Lung (tissue), 12 donors: Measurements from ENCODE around the gene CRTAC1. TPM values are rescaled to one million over a fixed set of nuclear protein-coding genes. Genes with fewer than 3 reads are reported as not detected.

Experiments used
- ATAC-seq: fragments of 200-7000 bp; cut with Tn5 transposase; one replicate; pipeline ENCODE4 v1.9.1; 2020; ENCODE audit warnings: moderate number of reproducible peaks; ENCODE audit not compliant: insufficient read depth, low FRiP score
- DNase-seq, 3 donors: peaks; one replicate each; pipeline ENCODE4 v3.0.0-alpha.2; 2013 to 2017
- H3K27ac ChIP-seq, 2 donors: one replicate each; pipeline ENCODE4 v1.5.1; 2013; ENCODE audit warnings: mild to moderate bottlenecking in 2 of 2, moderate library complexity in 2 of 2, control low read depth in 1 of 2, inconsistent platforms in 1 of 2, low read depth in 1 of 2, low read length in 1 of 2
- H3K27me3 ChIP-seq, 3 donors: one replicate each; pipeline ENCODE4 v1.5.1; 2013; ENCODE audit warnings: low read length in 2 of 3; ENCODE audit not compliant: control insufficient read depth in 3 of 3, insufficient read depth in 3 of 3
- H3K36me3 ChIP-seq, 4 donors: one replicate each; pipeline ENCODE4 v1.5.1; 2013; ENCODE audit warnings: low read length in 4 of 4, mild to moderate bottlenecking in 1 of 4, moderate library complexity in 1 of 4; ENCODE audit not compliant: control insufficient read depth in 4 of 4, insufficient read depth in 4 of 4
- H3K4me1 ChIP-seq, 5 donors: one replicate each; pipeline ENCODE4 v1.5.1; 2013; ENCODE audit warnings: low read length in 5 of 5, mild to moderate bottlenecking in 2 of 5, moderate library complexity in 1 of 5; ENCODE audit not compliant: control insufficient read depth in 5 of 5, insufficient read depth in 5 of 5
- H3K4me3 ChIP-seq: one replicate; pipeline ENCODE4 v1.5.1; 2013; ENCODE audit warnings: mild to moderate bottlenecking, control low read depth, moderate library complexity
- H3K9ac ChIP-seq, 2 donors: one replicate each; pipeline ENCODE4 v1.5.1; 2013; ENCODE audit warnings: low read length in 2 of 2, control low read depth in 1 of 2; ENCODE audit not compliant: insufficient read depth in 1 of 2
- H3K9me3 ChIP-seq, 4 donors: one replicate each; pipeline ENCODE4 v1.5.1; 2013; ENCODE audit warnings: low read length in 3 of 4, mild to moderate bottlenecking in 1 of 4, moderate library complexity in 1 of 4; ENCODE audit not compliant: control insufficient read depth in 4 of 4, insufficient read depth in 3 of 4
- WGBS, 2 donors: extraction: QIAGEN DNeasy Blood & Tissue Kit; methylation state at CpG; one replicate each; pipeline ENCODE4 v1.1.7; 2013; 5-methylcytosine and 5-hydroxymethylcytosine counted together
- polyA plus RNA-seq, 2 donors: library from polyadenylated mRNA; stranded (reverse); fragments of 200-250 nt; gene quantifications; one replicate each; pipeline ENCODE4 v1.2.1, GENCODE V29; 2013
- total RNA-seq, 2 donors: library from RNA; depleted of rRNA in 1 of 2; stranded (reverse); fragments of >200 nt in 1 of 2; gene quantifications; one replicate each; pipeline ENCODE4 v1.2.1, GENCODE V29; 2014 to 2021
- TF ChIP-seq, protein P1 (sequence below): IDR thresholded peaks from 2 replicates; pipeline ENCODE4 v1.5.1; 2012; ENCODE audit warnings: mild to moderate bottlenecking; ENCODE audit errors: control extremely low read depth, extremely low read depth
- donor health status: control.
- donor health status: control.
- donor health status: Bipolar disorder and iron deficiency.
- donor health status: healthy.
- donor health status: DM: yes; HTN: yes; CAD: no.

The CRTAC1 gene
- total and polyA plus RNA-seq, 4 donors: 45.8 to 82.4 (median 54.3) TPM

DNA sequence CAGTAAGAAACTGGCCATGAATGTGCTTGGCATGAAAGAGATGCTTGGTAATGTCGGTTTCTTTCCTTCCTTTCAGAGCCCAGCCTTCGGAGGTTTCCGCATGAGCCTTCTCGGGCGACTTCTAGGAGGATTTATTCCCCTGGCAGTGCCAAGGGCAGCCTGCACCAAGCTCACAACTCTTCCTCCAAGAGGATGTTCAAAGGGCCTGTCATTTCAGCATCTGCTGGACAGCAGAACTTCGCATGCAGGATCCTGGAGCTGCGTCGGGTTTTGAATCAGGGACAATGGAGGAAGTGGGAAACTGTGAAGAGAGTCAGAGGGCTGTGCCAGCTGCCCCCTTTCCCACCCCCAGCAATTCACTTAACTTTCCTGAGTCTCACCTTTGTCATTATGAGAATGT lies 159.4 kb downstream of the CRTAC1 start:
- Histone ChIP-seq H3K9ac (no peak overlapping the region), H3K36me3 (no peaks in the 10 kb centered on the region), H3K4me1 (peaks cover 0 to 10% (median 2%) of the 10 kb centered on the region in 5 donors), H3K27me3 (peaks cover 0 to 12% (median 0%) of the 10 kb centered on the region in 3 donors), H3K9me3 (no peaks in the 10 kb centered on the region), H3K4me3 (no peak overlapping the region), H3K27ac (no peak overlapping the region)
- DNase-seq (no peak), ATAC-seq (no peak)
- TF ChIP-seq, protein P1, sequence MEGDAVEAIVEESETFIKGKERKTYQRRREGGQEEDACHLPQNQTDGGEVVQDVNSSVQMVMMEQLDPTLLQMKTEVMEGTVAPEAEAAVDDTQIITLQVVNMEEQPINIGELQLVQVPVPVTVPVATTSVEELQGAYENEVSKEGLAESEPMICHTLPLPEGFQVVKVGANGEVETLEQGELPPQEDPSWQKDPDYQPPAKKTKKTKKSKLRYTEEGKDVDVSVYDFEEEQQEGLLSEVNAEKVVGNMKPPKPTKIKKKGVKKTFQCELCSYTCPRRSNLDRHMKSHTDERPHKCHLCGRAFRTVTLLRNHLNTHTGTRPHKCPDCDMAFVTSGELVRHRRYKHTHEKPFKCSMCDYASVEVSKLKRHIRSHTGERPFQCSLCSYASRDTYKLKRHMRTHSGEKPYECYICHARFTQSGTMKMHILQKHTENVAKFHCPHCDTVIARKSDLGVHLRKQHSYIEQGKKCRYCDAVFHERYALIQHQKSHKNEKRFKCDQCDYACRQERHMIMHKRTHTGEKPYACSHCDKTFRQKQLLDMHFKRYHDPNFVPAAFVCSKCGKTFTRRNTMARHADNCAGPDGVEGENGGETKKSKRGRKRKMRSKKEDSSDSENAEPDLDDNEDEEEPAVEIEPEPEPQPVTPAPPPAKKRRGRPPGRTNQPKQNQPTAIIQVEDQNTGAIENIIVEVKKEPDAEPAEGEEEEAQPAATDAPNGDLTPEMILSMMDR: no peak
- 75 to 85% methylated on average over 8 of the region's 8 CpGs for WGBS, 2 donors

- Histone ChIP-seq H3K27me3 (peaks cover 0 to 12% (median 0%) of the 10 kb centered on the region in 3 donors), H3K4me3 (no peak overlapping the region), H3K27ac (no peak overlapping the region), H3K9ac (no peak overlapping the region), H3K9me3 (no peaks in the 10 kb centered on the region), H3K4me1 (peaks cover 0 to 10% (median 2%) of the 10 kb centered on the region in 5 donors), H3K36me3 (no peaks in the 10 kb centered on the region)
- WGBS, 2 donors: 16 to 27% methylated on average over 19 of the region's 19 CpGs
- DNase-seq: peak; percentile 72 to 79 (median 74)
- ATAC-seq: peak; percentile 88
- TF ChIP-seq, protein P1: peak; percentile 85
These were observed 161.1 kb downstream of the CRTAC1 start for GRCh38 chr10:97869091-97870042.

DNA sequence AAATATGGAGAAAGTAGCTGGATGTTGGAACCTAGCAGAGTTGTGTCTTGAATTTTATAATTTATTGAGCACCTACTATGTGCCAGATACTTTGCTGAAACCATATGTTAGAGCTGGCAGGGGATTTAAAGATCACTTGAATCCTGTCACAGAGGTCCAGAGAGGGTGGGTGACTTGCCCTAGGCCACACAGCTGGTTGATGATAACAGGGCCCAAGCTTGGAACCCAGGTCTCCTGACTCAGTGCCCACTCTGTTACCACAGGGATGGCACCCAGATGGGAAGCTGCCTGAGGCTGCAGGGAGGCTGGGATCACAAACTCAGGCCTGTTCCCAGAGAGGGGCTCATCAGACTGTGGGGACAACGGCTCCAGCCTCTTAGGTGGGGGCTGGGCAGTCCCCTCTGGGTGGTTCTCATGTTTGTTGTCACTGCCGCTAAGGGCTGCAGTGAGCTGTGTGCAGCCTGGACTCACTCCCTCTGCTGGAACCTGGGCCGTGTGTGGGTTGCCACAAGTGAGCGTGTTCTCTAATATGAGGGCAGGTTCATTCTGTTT lies 162.2 kb downstream of the CRTAC1 start:
- TF ChIP-seq, protein P1: no peak
- Histone ChIP-seq H3K27ac (no peak overlapping the region), H3K4me3 (no peak overlapping the region), H3K36me3 (no peaks in the 10 kb centered on the region), H3K4me1 (peaks cover 0 to 10% (median 2%) of the 10 kb centered on the region in 5 donors), H3K27me3 (peaks cover 0 to 12% (median 0%) of the 10 kb centered on the region in 3 donors), H3K9me3 (no peaks in the 10 kb centered on the region), H3K9ac (no peak overlapping the region)
- WGBS, 2 donors: 84 to 88% methylated on average over 4 of the region's 4 CpGs
- DNase-seq (no peak), ATAC-seq (no peak)
